ENCODE results near the gene SLC25A39.

GRCh38 chr17:44348988-44349364 is 24.4 kb upstream of the SLC25A39 start:
- TF ChIP-seq CTCF (IDR thresholded peaks at IDR 0.05) (no peak), POLR2A (IDR thresholded peaks at IDR 0.05) (no peak)
